ENCODE data around the gene ANAPC5. TPM values are rescaled to one million over a fixed set of nuclear protein-coding genes. Genes with fewer than 3 reads are reported as not detected.

ANAPC5 gene
- total RNA-seq, 1 experiment from 2014 or later, result 116 TPM

DNA sequence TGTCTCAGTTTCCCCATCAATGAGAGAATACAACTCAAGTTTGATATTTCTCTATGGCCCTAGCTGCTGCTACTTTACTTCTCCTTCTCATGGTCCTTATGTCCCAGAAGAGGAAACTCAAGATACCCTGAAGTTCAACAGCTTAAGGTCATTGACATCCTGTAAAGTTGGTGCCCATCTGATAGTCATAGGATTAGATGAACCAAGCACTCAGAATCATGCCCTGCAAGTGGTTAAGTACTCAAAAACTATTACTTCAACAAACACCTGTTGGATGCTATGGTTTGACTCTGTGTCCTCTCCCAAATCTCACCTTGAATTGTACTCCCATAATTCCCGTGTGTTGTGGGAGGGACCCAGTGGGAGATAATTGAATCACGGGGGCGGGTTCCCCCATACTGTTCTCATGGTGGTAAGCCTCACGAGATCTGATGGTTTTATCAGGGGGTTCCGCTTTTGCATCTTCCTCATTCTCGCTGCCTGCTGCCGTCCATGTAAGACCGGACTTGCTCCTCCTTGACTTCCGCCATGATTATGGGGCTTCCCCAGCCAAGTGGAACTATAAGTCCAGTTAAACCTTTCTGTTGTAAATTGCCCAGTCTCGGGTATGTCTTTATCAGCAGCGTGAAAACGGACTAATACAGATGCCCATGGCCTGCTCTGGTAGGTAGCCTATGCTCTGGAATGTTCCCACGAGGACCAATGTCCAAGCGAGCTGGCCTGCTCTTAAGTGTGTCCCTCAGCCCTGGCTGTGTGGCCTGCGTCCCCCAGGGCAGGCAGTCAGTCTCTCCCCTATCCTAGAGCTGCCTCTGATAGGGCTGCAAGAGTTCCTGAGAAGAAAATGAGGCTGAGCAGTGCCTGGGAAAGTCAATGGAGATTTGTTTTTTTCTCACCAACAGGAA lies 73.8 kb downstream of the ANAPC5 start:
- H3K27ac Mint-ChIP-seq, result peak overlapping the region; percentile 86
- CTCF ChIA-PET, result interaction anchor here (1.5 kb wide), 1 partner anchor 165 kb away, joined by 5 read pairs; no protein-coding TSS in a partner anchor
- POLR2A ChIA-PET, result interaction anchor here (0.5 to 1.2 kb wide), 2 partner anchors 9 to 540 kb away, joined by 3 read pairs; no protein-coding TSS in a partner anchor

DNA sequence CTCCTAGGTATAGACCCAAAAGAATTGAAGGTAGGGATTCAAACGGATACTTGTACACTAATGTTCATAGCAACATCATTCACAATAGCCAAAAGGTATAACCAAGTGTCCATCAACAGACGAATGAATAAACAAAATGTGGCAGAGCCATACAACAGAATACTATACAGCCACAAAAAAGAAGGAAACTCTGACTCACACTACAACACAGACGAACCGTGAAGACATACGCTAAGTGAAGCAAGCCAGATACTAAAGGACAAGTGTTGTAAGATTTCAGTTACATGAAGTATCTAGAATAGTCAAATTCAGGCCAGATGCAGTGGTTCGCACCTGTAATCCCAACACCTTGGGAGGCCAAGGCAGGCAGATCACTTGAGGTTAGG lies 74.8 kb downstream of the ANAPC5 start:
- H3K27me3 Mint-ChIP-seq (ENCODE audit: low read depth), result no peaks in the 10 kb centered on the region
- no peak for DNase-seq (ENCODE audit: low spot score)
- no peak overlapping the region for H3K4me3 Mint-ChIP-seq
- ChIA-PET POLR2A (no interaction called here), CTCF (no interaction called here)
- H3K9me3 Mint-ChIP-seq, result peaks cover 3% of the 10 kb centered on the region; the same call in 1 of the 2 replicates
- peaks cover 19% of the 10 kb centered on the region for H3K36me3 Mint-ChIP-seq
- no peak for ATAC-seq
- H3K4me1 Mint-ChIP-seq, result peaks cover 32% of the 10 kb centered on the region
- no peak overlapping the region for H3K27ac Mint-ChIP-seq
- TF ChIP-seq, protein P1, sequence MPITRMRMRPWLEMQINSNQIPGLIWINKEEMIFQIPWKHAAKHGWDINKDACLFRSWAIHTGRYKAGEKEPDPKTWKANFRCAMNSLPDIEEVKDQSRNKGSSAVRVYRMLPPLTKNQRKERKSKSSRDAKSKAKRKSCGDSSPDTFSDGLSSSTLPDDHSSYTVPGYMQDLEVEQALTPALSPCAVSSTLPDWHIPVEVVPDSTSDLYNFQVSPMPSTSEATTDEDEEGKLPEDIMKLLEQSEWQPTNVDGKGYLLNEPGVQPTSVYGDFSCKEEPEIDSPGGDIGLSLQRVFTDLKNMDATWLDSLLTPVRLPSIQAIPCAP (CRISPR knock-in tag; IDR thresholded peaks at IDR 0.05), result no peak
- TF ChIP-seq JUN (CRISPR knock-in tag; IDR thresholded peaks at IDR 0.05) (no peak), HMGA2 (CRISPR knock-in tag; IDR thresholded peaks at IDR 0.05) (no peak), NR2C2 (CRISPR knock-in tag; IDR thresholded peaks at IDR 0.05) (no peak)
- TF ChIP-seq, protein P2, sequence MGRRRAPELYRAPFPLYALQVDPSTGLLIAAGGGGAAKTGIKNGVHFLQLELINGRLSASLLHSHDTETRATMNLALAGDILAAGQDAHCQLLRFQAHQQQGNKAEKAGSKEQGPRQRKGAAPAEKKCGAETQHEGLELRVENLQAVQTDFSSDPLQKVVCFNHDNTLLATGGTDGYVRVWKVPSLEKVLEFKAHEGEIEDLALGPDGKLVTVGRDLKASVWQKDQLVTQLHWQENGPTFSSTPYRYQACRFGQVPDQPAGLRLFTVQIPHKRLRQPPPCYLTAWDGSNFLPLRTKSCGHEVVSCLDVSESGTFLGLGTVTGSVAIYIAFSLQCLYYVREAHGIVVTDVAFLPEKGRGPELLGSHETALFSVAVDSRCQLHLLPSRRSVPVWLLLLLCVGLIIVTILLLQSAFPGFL (CRISPR knock-in tag; IDR thresholded peaks at IDR 0.05; ENCODE audit: borderline replicate concordance), result no peak

More for the DNA sequence above, 73.8 kb downstream of the ANAPC5 start:
- TF ChIP-seq, protein P3, sequence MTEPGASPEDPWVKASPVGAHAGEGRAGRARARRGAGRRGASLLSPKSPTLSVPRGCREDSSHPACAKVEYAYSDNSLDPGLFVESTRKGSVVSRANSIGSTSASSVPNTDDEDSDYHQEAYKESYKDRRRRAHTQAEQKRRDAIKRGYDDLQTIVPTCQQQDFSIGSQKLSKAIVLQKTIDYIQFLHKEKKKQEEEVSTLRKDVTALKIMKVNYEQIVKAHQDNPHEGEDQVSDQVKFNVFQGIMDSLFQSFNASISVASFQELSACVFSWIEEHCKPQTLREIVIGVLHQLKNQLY (CRISPR knock-in tag; IDR thresholded peaks at IDR 0.05), result no peak
- TF ChIP-seq, protein P4, sequence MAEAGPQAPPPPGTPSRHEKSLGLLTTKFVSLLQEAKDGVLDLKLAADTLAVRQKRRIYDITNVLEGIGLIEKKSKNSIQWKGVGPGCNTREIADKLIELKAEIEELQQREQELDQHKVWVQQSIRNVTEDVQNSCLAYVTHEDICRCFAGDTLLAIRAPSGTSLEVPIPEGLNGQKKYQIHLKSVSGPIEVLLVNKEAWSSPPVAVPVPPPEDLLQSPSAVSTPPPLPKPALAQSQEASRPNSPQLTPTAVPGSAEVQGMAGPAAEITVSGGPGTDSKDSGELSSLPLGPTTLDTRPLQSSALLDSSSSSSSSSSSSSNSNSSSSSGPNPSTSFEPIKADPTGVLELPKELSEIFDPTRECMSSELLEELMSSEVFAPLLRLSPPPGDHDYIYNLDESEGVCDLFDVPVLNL (CRISPR knock-in tag; IDR thresholded peaks at IDR 0.05; ENCODE audit: borderline replicate concordance, low read depth), result no peak
- no peak for TF ChIP-seq TEAD4 (CRISPR knock-in tag; IDR thresholded peaks at IDR 0.05)
- no peak for TF ChIP-seq ZNF121 (CRISPR knock-in tag; IDR thresholded peaks at IDR 0.05)
- no peak for TF ChIP-seq GABPB1 (CRISPR knock-in tag; IDR thresholded peaks at IDR 0.05)
- TF ChIP-seq NFYB (CRISPR knock-in tag; conservative IDR thresholded peaks at IDR 0.05; ENCODE audit: low read depth), result no peak
- no peak for TF ChIP-seq TEAD1 (CRISPR knock-in tag; IDR thresholded peaks at IDR 0.05)
- no peak for TF ChIP-seq NFATC4 (CRISPR knock-in tag; IDR thresholded peaks at IDR 0.05)
- TF ChIP-seq, protein P5, sequence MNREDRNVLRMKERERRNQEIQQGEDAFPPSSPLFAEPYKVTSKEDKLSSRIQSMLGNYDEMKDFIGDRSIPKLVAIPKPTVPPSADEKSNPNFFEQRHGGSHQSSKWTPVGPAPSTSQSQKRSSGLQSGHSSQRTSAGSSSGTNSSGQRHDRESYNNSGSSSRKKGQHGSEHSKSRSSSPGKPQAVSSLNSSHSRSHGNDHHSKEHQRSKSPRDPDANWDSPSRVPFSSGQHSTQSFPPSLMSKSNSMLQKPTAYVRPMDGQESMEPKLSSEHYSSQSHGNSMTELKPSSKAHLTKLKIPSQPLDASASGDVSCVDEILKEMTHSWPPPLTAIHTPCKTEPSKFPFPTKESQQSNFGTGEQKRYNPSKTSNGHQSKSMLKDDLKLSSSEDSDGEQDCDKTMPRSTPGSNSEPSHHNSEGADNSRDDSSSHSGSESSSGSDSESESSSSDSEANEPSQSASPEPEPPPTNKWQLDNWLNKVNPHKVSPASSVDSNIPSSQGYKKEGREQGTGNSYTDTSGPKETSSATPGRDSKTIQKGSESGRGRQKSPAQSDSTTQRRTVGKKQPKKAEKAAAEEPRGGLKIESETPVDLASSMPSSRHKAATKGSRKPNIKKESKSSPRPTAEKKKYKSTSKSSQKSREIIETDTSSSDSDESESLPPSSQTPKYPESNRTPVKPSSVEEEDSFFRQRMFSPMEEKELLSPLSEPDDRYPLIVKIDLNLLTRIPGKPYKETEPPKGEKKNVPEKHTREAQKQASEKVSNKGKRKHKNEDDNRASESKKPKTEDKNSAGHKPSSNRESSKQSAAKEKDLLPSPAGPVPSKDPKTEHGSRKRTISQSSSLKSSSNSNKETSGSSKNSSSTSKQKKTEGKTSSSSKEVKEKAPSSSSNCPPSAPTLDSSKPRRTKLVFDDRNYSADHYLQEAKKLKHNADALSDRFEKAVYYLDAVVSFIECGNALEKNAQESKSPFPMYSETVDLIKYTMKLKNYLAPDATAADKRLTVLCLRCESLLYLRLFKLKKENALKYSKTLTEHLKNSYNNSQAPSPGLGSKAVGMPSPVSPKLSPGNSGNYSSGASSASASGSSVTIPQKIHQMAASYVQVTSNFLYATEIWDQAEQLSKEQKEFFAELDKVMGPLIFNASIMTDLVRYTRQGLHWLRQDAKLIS (CRISPR knock-in tag; IDR thresholded peaks at IDR 0.05; ENCODE audit: borderline replicate concordance), result no peak
- TF ChIP-seq, protein P6, sequence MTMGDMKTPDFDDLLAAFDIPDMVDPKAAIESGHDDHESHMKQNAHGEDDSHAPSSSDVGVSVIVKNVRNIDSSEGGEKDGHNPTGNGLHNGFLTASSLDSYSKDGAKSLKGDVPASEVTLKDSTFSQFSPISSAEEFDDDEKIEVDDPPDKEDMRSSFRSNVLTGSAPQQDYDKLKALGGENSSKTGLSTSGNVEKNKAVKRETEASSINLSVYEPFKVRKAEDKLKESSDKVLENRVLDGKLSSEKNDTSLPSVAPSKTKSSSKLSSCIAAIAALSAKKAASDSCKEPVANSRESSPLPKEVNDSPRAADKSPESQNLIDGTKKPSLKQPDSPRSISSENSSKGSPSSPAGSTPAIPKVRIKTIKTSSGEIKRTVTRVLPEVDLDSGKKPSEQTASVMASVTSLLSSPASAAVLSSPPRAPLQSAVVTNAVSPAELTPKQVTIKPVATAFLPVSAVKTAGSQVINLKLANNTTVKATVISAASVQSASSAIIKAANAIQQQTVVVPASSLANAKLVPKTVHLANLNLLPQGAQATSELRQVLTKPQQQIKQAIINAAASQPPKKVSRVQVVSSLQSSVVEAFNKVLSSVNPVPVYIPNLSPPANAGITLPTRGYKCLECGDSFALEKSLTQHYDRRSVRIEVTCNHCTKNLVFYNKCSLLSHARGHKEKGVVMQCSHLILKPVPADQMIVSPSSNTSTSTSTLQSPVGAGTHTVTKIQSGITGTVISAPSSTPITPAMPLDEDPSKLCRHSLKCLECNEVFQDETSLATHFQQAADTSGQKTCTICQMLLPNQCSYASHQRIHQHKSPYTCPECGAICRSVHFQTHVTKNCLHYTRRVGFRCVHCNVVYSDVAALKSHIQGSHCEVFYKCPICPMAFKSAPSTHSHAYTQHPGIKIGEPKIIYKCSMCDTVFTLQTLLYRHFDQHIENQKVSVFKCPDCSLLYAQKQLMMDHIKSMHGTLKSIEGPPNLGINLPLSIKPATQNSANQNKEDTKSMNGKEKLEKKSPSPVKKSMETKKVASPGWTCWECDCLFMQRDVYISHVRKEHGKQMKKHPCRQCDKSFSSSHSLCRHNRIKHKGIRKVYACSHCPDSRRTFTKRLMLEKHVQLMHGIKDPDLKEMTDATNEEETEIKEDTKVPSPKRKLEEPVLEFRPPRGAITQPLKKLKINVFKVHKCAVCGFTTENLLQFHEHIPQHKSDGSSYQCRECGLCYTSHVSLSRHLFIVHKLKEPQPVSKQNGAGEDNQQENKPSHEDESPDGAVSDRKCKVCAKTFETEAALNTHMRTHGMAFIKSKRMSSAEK (CRISPR knock-in tag; IDR thresholded peaks at IDR 0.05; ENCODE audit: borderline replicate concordance), result no peak
- TF ChIP-seq CREB1 (CRISPR knock-in tag; IDR thresholded peaks at IDR 0.05), result no peak
- no peak overlapping the region for H3K4me3 Mint-ChIP-seq
- peaks cover 33% of the 10 kb centered on the region for H3K4me1 Mint-ChIP-seq
- DNase-seq (ENCODE audit: low spot score) (no peak), ATAC-seq (no peak)
- H3K27me3 Mint-ChIP-seq (ENCODE audit: low read depth), result no peaks in the 10 kb centered on the region
- H3K9me3 Mint-ChIP-seq, result peaks cover 3% of the 10 kb centered on the region; the same call in 1 of the 2 replicates
- peaks cover 15% of the 10 kb centered on the region for H3K36me3 Mint-ChIP-seq
